ENCODE results near the gene ZNF579. TPM values are rescaled to one million over a fixed set of nuclear protein-coding genes. Genes with fewer than 3 reads are reported as not detected.

The ZNF579 gene
- total and polyA plus RNA-seq, 9 of the 15 experiments (the other 6 are each of a cell fraction or from before 2014, with no cell fraction given): 0.06 to 15.9 (median 1.6) TPM

DNA sequence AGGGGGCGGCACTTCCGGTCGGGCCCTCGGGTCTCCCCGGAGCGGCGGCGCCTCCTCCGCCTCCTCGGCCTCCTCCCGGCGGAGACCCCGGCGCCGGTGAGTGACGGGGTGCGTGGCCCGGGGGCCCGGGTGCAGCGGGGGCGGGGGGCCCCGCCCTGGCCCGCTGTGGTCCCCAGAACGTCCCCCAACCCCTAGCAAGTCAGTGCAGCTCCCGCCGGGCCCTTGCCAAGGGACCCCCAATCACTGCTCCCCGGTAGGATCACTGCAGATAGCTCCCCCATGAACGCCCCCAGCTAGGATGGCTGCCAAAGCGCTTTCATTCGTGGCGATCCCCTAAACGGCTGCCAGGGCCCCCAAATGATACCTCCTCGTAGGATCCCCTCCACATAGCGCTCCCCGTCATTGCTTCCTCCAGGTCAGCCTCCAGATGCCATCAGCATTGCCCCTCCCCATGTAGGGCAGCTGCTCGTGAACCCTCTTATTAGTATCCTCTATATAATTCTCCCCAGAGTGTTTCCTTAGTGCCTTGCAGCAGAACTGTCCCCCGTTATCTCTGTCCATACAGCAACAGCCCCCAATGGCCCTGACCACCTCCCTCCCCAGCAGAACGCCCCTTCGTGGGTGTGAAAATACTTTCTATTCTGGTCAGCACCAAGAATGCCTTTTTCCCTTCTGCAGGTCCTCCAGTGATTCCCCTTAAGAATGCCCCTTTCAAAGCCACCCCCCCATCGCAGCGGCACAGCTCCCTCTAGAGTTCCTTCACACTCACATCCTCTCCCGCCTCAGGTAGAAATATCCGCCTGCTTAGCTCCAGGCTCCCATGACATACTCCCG is 25.2 kb upstream of the ZNF579 start, which contains the start of gene ZNF865 (continued):
- TF ChIP-seq KAT8 (IDR thresholded peaks at IDR 0.05; ENCODE audit: low read depth) (no peak), CXXC5 (CRISPR knock-in tag; IDR thresholded peaks at IDR 0.05) (no peak; the same call in 1 of the 2 replicates), POLR2AphosphoS5 (IDR thresholded peaks at IDR 0.05; ENCODE audit: control insufficient read depth, insufficient read depth, low read depth, low read length) (no peak), ILF3 (IDR thresholded peaks at IDR 0.05; ENCODE audit: borderline replicate concordance) (peak; percentile 46; the same call in 1 of the 2 replicates), ZNF518B (CRISPR knock-in tag; IDR thresholded peaks at IDR 0.05) (no peak), DDX20 (tag; IDR thresholded peaks at IDR 0.05; ENCODE audit: low read depth) (no peak), KLF1 (tag; IDR thresholded peaks at IDR 0.05) (no peak), CTCFL (IDR thresholded peaks at IDR 0.05; ENCODE audit: borderline replicate concordance, insufficient read depth, low read depth, low read length, poor library complexity, severe bottlenecking) (peak; percentile 24)
- TF ChIP-seq, protein P1, sequence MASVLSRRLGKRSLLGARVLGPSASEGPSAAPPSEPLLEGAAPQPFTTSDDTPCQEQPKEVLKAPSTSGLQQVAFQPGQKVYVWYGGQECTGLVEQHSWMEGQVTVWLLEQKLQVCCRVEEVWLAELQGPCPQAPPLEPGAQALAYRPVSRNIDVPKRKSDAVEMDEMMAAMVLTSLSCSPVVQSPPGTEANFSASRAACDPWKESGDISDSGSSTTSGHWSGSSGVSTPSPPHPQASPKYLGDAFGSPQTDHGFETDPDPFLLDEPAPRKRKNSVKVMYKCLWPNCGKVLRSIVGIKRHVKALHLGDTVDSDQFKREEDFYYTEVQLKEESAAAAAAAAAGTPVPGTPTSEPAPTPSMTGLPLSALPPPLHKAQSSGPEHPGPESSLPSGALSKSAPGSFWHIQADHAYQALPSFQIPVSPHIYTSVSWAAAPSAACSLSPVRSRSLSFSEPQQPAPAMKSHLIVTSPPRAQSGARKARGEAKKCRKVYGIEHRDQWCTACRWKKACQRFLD (CRISPR knock-in tag; IDR thresholded peaks at IDR 0.05): no peak
- TF ChIP-seq, protein P2, sequence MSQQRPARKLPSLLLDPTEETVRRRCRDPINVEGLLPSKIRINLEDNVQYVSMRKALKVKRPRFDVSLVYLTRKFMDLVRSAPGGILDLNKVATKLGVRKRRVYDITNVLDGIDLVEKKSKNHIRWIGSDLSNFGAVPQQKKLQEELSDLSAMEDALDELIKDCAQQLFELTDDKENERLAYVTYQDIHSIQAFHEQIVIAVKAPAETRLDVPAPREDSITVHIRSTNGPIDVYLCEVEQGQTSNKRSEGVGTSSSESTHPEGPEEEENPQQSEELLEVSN (IDR thresholded peaks at IDR 0.05; ENCODE audit: borderline replicate concordance in 1 of 2, extremely low read depth in 1 of 2, insufficient read depth in 1 of 2, insufficient read length in 1 of 2, low read depth in 1 of 2, low read length in 1 of 2, poor library complexity in 1 of 2, severe bottlenecking in 1 of 2): peak; percentile 65 to 89
- TF ChIP-seq, protein P3, sequence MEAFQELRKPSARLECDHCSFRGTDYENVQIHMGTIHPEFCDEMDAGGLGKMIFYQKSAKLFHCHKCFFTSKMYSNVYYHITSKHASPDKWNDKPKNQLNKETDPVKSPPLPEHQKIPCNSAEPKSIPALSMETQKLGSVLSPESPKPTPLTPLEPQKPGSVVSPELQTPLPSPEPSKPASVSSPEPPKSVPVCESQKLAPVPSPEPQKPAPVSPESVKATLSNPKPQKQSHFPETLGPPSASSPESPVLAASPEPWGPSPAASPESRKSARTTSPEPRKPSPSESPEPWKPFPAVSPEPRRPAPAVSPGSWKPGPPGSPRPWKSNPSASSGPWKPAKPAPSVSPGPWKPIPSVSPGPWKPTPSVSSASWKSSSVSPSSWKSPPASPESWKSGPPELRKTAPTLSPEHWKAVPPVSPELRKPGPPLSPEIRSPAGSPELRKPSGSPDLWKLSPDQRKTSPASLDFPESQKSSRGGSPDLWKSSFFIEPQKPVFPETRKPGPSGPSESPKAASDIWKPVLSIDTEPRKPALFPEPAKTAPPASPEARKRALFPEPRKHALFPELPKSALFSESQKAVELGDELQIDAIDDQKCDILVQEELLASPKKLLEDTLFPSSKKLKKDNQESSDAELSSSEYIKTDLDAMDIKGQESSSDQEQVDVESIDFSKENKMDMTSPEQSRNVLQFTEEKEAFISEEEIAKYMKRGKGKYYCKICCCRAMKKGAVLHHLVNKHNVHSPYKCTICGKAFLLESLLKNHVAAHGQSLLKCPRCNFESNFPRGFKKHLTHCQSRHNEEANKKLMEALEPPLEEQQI (IDR thresholded peaks at IDR 0.05): no peak
- TF ChIP-seq, protein P4, sequence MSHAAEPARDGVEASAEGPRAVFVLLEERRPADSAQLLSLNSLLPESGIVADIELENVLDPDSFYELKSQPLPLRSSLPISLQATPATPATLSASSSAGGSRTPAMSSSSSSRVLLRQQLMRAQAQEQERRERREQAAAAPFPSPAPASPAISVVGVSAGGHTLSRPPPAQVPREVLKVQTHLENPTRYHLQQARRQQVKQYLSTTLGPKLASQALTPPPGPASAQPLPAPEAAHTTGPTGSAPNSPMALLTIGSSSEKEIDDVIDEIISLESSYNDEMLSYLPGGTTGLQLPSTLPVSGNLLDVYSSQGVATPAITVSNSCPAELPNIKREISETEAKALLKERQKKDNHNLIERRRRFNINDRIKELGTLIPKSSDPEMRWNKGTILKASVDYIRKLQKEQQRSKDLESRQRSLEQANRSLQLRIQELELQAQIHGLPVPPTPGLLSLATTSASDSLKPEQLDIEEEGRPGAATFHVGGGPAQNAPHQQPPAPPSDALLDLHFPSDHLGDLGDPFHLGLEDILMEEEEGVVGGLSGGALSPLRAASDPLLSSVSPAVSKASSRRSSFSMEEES (CRISPR knock-in tag; IDR thresholded peaks at IDR 0.05): no peak

All from K562 (cell line).